ENCODE measurements around the gene NOTCH4.

NOTCH4 gene

DNA sequence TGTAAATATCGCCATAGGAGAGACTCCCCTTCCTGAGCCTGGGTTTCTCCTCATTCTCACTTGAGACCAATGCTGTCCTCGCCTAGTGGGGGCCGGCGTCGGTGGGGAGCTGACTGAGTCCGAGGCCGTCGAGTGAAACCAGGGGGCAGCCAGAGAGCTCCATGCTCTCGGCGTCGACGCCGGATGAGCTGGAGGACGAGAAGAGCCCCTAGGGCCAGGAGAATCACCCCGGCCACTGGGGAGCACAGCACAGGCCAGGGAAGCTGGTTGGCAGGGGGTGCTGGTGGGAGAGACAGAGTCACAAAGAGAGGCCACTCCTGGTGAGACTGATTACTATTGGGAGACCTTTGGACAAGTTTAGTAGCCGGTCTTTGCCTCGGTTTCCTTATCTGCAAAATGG lies 25.0 kb downstream of the NOTCH4 start:
- H3K4me3 ChIP-seq (ENCODE audit: low read depth, low read length) = no peak overlapping the region
- TF ChIP-seq, protein P1, sequence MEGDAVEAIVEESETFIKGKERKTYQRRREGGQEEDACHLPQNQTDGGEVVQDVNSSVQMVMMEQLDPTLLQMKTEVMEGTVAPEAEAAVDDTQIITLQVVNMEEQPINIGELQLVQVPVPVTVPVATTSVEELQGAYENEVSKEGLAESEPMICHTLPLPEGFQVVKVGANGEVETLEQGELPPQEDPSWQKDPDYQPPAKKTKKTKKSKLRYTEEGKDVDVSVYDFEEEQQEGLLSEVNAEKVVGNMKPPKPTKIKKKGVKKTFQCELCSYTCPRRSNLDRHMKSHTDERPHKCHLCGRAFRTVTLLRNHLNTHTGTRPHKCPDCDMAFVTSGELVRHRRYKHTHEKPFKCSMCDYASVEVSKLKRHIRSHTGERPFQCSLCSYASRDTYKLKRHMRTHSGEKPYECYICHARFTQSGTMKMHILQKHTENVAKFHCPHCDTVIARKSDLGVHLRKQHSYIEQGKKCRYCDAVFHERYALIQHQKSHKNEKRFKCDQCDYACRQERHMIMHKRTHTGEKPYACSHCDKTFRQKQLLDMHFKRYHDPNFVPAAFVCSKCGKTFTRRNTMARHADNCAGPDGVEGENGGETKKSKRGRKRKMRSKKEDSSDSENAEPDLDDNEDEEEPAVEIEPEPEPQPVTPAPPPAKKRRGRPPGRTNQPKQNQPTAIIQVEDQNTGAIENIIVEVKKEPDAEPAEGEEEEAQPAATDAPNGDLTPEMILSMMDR (IDR thresholded peaks at IDR 0.05; ENCODE audit: borderline replicate concordance, insufficient read depth, low read depth, low read length) = no peak

GRCh38 chr6:32198345-32198696 lies 25.5 kb downstream of the NOTCH4 start:
- TF ChIP-seq, protein P1 (IDR thresholded peaks at IDR 0.05; ENCODE audit: borderline replicate concordance, insufficient read depth, low read depth, low read length) = no peak

GRCh38 chr6:32196682-32197616 lies 26.9 kb downstream of the NOTCH4 start:
- TF ChIP-seq, protein P1 (IDR thresholded peaks at IDR 0.05; ENCODE audit: borderline replicate concordance, insufficient read depth, low read depth, low read length) = no peak
- H3K4me3 ChIP-seq (ENCODE audit: low read depth, low read length) = peak overlapping the region; percentile 75

More at GRCh38 chr6:32198345-32198696, 25.5 kb downstream of the NOTCH4 start:
- H3K4me3 ChIP-seq (ENCODE audit: low read depth, low read length) = no peak overlapping the region

- peak overlapping the region; percentile 75 for H3K4me3 ChIP-seq (ENCODE audit: low read depth, low read length)
- TF ChIP-seq, protein P1 (IDR thresholded peaks at IDR 0.05; ENCODE audit: borderline replicate concordance, insufficient read depth, low read depth, low read length) = no peak
Measured at GRCh38 chr6:32195902-32196681, 27.8 kb downstream of the NOTCH4 start.

- no peak overlapping the region for H3K4me3 ChIP-seq (ENCODE audit: low read depth, low read length)
- TF ChIP-seq, protein P1 (IDR thresholded peaks at IDR 0.05; ENCODE audit: borderline replicate concordance, insufficient read depth, low read depth, low read length) = peak; percentile 15; the same call in 1 of the 2 replicates
Measured at GRCh38 chr6:32195652-32195901, 28.3 kb downstream of the NOTCH4 start.

- peak overlapping the region; percentile 0 for H3K4me3 ChIP-seq (ENCODE audit: low read depth, low read length)
- TF ChIP-seq, protein P1 (IDR thresholded peaks at IDR 0.05; ENCODE audit: borderline replicate concordance, insufficient read depth, low read depth, low read length) = peak; percentile 49; the same call in 1 of the 2 replicates
Measured at GRCh38 chr6:32194825-32195651, 28.8 kb downstream of the NOTCH4 start.

All from GM12875 (cell line).